Tibial nerve (tissue), 3 donors: ENCODE results near the gene RXRG.

Experiments used
- CTCF ChIP-seq, 5 experiments: fragments of 200-600 bp in 3 of 5; fragments of 450-650 bp in 2 of 5; sonication (generic) in 3 of 5; IDR thresholded peaks; one replicate each; pipeline ENCODE4 v1.5.1; 2016 to 2019; ENCODE audit warnings: antibody characterized with exemption in 5 of 5, mild to moderate bottlenecking in 3 of 5, moderate library complexity in 2 of 5
- POLR2A ChIP-seq, 2 donors: fragments of 450-650 bp; IDR thresholded peaks; one replicate each; pipeline ENCODE4 v1.6.1; 2017; ENCODE audit warnings: antibody characterized with exemption in 2 of 2, mild to moderate bottlenecking in 2 of 2, moderate library complexity in 2 of 2

- TF ChIP-seq CTCF (IDR thresholded peaks at IDR 0.05) (no peak), POLR2A (IDR thresholded peaks at IDR 0.05) (no peak)
Measured at GRCh38 chr1:165484532-165484931, 39.6 kb upstream of the RXRG start.
